ENCODE results near the gene NCOA1.

DNA sequence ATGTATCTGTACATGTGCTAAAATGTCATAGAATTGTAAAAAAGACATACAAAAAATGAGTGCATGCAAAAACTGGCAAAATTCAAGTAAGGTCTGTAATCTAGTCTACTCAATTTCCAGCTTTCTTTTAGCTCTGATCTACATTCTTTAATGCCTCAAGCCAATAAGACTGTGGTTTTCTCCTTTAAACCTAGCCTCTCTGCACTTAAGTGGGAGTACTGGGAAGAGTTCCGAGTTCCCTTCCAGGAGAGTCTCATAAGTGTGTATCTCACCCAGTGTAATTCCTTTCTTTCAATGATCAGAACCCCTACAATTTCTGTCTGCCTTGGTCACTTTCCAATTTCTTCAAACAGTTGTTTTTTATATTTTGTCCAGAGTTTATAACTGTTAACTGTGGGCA is 152.0 kb downstream of the NCOA1 start:
- TF ChIP-seq, protein P1, sequence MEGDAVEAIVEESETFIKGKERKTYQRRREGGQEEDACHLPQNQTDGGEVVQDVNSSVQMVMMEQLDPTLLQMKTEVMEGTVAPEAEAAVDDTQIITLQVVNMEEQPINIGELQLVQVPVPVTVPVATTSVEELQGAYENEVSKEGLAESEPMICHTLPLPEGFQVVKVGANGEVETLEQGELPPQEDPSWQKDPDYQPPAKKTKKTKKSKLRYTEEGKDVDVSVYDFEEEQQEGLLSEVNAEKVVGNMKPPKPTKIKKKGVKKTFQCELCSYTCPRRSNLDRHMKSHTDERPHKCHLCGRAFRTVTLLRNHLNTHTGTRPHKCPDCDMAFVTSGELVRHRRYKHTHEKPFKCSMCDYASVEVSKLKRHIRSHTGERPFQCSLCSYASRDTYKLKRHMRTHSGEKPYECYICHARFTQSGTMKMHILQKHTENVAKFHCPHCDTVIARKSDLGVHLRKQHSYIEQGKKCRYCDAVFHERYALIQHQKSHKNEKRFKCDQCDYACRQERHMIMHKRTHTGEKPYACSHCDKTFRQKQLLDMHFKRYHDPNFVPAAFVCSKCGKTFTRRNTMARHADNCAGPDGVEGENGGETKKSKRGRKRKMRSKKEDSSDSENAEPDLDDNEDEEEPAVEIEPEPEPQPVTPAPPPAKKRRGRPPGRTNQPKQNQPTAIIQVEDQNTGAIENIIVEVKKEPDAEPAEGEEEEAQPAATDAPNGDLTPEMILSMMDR (conservative IDR thresholded peaks at IDR 0.05; ENCODE audit: low read length) = no peak
- TF ChIP-seq EZH2phosphoT487 (IDR thresholded peaks at IDR 0.05; ENCODE audit: borderline replicate concordance, low read depth, low read length) = no peak

All from OCI-LY7 (cell line).